Body of pancreas (tissue), 4 donors: ENCODE results near the gene NOD2. TPM values are rescaled to one million over a fixed set of nuclear protein-coding genes. Genes with fewer than 3 reads are reported as not detected.

Experiments
- ATAC-seq: fragments of 150-250 bp; one replicate; pipeline ENCODE4 v1.9.1; 2016
- DNase-seq, 4 donors: peaks; one replicate each; pipeline ENCODE4 v3.0.0-alpha.2; 2019
- H3K27ac ChIP-seq, 4 donors: fragments of 200-600 bp; sonication (generic); 1 replicate in 3 of 4; 2 replicates in 1 of 4; pipeline versions ENCODE4 v1.5.1 to v1.6.1; 2016 to 2019; ENCODE audit warnings: mild to moderate bottlenecking in 1 of 4, mixed read lengths in 1 of 4, moderate library complexity in 1 of 4
- H3K27me3 ChIP-seq, 2 donors: fragments of 200-600 bp; sonication (generic); one replicate each; pipeline ENCODE4 v1.6.0; 2016; ENCODE audit warnings: mild to moderate bottlenecking in 1 of 2
- H3K36me3 ChIP-seq, 2 donors: fragments of 200-600 bp; sonication (generic); replicated peaks in 1 of 2; 2 replicates each; pipeline ENCODE4 v1.5.1; 2016; ENCODE audit warnings: low read depth in 2 of 2; ENCODE audit not compliant: insufficient read depth in 1 of 2
- H3K4me1 ChIP-seq: fragments of 200-600 bp; sonication (generic); one replicate; pipeline ENCODE4 v1.6.0; 2016
- H3K4me3 ChIP-seq, 2 donors: fragments of 200-600 bp; sonication (generic); 1 replicate in 1 of 2; 2 replicates in 1 of 2; pipeline ENCODE4 v1.5.1; 2016 to 2019
- H3K9me3 ChIP-seq, 3 donors: fragments of 200-600 bp; sonication (generic); 1 replicate in 2 of 3; 2 replicates in 1 of 3; pipeline ENCODE4 v1.5.1; 2016
- POLR2A ChIP-seq, 3 donors: fragments of 450-650 bp; IDR thresholded peaks; one replicate each; pipeline ENCODE4 v1.6.1; 2016; ENCODE audit warnings: antibody characterized with exemption in 3 of 3, mild to moderate bottlenecking in 2 of 3
- WGBS, 2 donors: methylation state at CpG; one replicate each; pipeline ENCODE4 v1.1.5; 2017; 5-methylcytosine and 5-hydroxymethylcytosine counted together
- intact Hi-C: fragments of 100-400 bp; cut with DNase I; formaldehyde crosslinking; loops from one replicate; pipeline ENCODE4 v1.15.1; 2023
- total RNA-seq, 2 donors: library from RNA; depleted of rRNA; stranded (reverse); fragments of >200 nt; gene quantifications; one replicate each; pipeline ENCODE4 v1.1.0, GENCODE V29; 2016
- TF ChIP-seq, protein P1 (sequence below), 7 experiments: fragments of 450-650 bp in 4 of 7; fragments of 200-600 bp in 3 of 7; sonication (generic) in 3 of 7; IDR thresholded peaks; one replicate each; pipeline ENCODE4 v1.5.1; 2016 to 2019; ENCODE audit warnings: antibody characterized with exemption in 7 of 7

The NOD2 gene
- total RNA-seq, 2 donors from 2014 or later: 0.33 to 1.8 TPM

DNA sequence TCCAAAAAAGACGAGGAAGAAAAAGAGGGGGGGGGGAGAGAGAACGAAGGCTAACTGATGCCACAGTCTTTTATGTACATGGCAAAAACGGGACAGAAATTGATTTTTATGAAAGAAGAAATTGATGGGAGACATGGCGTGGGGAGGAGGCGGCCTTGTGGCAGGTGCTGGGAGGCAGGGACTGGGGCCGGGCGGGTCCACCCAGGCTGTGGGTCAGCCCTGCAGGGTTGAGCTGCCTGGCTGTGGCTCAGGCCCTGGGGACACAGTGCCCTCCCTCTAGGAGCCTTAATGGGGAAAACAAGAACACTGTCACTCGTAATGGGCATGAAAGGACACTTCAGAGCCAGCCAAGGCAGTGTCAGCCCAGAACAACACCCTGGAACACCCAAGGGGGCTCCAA lies 47.1 kb upstream of the NOD2 start:
- ATAC-seq (no peak), DNase-seq (no peak)
- Histone ChIP-seq H3K4me3 (no peak overlapping the region), H3K27ac (no peak overlapping the region), H3K27me3 (no peaks in the 10 kb centered on the region), H3K4me1 (no peaks in the 10 kb centered on the region), H3K9me3 (no peaks in the 10 kb centered on the region), H3K36me3 (no peaks in the 10 kb centered on the region)
- intact Hi-C loops: no loop called here
- 62 to 67% methylated on average over 8 of the region's 8 CpGs for WGBS, 2 donors
- no peak for TF ChIP-seq POLR2A (IDR thresholded peaks at IDR 0.05)
- TF ChIP-seq, protein P1, sequence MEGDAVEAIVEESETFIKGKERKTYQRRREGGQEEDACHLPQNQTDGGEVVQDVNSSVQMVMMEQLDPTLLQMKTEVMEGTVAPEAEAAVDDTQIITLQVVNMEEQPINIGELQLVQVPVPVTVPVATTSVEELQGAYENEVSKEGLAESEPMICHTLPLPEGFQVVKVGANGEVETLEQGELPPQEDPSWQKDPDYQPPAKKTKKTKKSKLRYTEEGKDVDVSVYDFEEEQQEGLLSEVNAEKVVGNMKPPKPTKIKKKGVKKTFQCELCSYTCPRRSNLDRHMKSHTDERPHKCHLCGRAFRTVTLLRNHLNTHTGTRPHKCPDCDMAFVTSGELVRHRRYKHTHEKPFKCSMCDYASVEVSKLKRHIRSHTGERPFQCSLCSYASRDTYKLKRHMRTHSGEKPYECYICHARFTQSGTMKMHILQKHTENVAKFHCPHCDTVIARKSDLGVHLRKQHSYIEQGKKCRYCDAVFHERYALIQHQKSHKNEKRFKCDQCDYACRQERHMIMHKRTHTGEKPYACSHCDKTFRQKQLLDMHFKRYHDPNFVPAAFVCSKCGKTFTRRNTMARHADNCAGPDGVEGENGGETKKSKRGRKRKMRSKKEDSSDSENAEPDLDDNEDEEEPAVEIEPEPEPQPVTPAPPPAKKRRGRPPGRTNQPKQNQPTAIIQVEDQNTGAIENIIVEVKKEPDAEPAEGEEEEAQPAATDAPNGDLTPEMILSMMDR (IDR thresholded peaks at IDR 0.05): no peak

DNA sequence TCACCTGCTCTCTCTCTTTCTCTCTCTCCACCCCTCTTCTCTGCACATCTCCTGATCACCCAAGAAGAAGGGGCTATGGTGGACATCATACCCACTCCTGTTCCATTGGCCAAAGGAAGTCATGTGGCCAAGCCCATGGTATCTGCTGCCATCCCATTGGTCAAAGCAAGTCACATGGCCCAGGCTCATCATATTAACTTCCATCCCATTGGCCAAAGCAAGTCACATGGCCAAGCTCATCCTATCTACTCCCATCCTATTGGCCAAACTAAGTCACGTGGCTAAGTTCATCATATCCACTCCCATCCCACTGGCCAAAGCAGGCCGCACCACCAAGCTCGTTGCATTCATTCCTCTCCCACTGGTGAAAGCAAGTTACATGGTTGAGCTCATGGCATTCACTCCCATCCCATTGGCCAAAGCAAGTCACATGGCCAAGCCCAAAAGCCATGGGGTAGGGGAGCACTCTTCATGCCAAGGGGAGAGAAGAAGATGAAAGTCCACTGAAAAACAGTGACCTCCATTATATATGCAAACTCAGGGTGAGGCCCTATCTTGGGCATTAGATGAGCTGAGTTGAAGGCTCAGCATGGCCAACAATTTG lies 41.5 kb upstream of the NOD2 start:
- DNase-seq (no peak), ATAC-seq (no peak)
- 94% methylated on average over 3 of the region's 3 CpGs for WGBS, 2 donors

DNA sequence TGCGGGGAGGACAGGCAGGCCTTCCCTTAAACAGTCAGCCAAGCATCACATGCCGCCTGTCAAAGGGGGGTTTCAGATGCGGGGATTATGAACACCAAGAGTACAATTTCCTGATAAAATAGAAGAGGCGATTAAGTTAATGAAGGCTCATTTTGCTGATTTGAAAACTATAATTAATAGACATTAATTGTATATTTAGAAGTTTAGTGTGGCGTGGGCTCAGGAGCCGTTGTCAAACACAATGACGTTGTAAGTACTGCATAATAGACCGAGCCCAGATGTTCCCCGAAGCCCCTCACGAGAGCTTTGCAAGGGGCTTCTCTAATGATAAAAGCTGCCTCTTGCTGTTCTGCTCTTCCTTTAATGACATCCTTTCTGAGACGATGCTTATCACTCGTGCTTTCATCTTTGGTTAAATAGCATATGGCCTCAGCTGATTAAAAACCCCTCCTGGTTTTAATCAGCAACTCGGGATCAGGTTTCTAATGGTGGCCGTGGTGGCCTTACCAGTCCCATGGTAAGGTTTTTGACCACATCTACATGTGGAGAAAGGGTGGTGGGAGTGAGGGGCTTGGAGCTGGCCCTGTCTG lies 40.5 kb upstream of the NOD2 start:
- 75 to 79% methylated on average over 14 of the region's 14 CpGs for WGBS, 2 donors
- DNase-seq (no peak), ATAC-seq (no peak)
- no peak overlapping the region for H3K27ac ChIP-seq
- H3K4me1 ChIP-seq: peaks cover 46% of the 10 kb centered on the region
- TF ChIP-seq, protein P1 (IDR thresholded peaks at IDR 0.05): no peak
- no peak for TF ChIP-seq POLR2A (IDR thresholded peaks at IDR 0.05)
- H3K9me3 ChIP-seq: no peaks in the 10 kb centered on the region
- intact Hi-C loops: no loop called here
- no peaks in the 10 kb centered on the region for H3K27me3 ChIP-seq
- H3K36me3 ChIP-seq: no peaks in the 10 kb centered on the region
- H3K4me3 ChIP-seq: no peak overlapping the region

More for the DNA sequence above, 41.5 kb upstream of the NOD2 start:
- intact Hi-C loops: no loop called here
- no peak overlapping the region for H3K27ac ChIP-seq
- TF ChIP-seq, protein P1 (IDR thresholded peaks at IDR 0.05): no peak
- no peak for TF ChIP-seq POLR2A (IDR thresholded peaks at IDR 0.05)
- H3K9me3 ChIP-seq: no peaks in the 10 kb centered on the region
- no peaks in the 10 kb centered on the region for H3K27me3 ChIP-seq
- no peaks in the 10 kb centered on the region for H3K36me3 ChIP-seq
- H3K4me1 ChIP-seq: peaks cover 39% of the 10 kb centered on the region
- no peak overlapping the region for H3K4me3 ChIP-seq

DNA sequence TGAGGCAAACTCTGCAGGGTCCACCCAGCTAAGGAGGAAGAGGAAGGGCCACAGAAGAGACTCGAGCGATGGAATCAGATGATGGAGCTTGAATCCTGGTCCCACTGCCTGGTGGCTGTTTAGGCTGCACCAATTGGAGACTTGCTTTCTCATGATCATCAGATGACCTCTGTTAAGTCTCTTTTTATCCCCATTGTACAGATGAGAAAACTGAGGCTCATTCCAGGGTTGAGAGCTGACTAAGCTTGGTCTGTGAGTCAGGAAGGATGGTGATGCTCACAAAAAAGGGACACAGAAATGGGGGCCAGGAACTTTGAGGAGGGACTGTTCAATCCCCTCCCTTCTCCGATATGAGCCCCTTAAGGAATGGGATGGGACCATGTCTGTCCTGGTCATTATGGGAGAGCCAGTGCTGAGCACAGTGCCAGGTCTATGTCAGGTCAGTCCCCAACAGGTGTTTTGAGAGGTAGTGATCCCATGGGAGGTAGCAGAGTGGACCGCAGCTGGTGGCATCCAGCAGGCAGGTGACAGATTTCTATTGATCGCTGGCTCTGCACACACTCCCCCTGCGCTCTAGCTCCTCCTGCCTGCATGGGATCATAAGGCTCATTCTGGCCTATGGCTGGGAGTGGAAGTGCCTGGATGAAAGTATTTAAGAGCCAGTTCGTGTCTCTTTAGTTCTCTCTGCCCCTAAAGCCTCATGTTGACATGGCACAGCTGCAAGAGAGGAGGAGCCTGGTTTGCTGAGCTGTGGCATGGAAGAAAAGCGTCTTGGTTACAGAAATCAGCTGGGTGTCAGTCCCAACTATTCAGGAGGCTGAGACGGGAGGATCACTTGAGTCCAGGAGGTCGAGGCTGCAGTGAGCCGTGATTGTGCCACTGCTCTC lies 39.5 kb upstream of the NOD2 start:
- ATAC-seq (peak; percentile 85), DNase-seq (peak; percentile 92 to 97 (median 95))
- Histone ChIP-seq H3K9me3 (no peaks in the 10 kb centered on the region), H3K27me3 (no peaks in the 10 kb centered on the region), H3K4me3 (no peak overlapping the region), H3K36me3 (no peaks in the 10 kb centered on the region), H3K4me1 (peaks cover 54% of the 10 kb centered on the region), H3K27ac (peak overlapping the region; percentile 45 to 82 (median 68))
- peak in 2 of 3 donors; percentile 70 to 72 for TF ChIP-seq POLR2A (IDR thresholded peaks at IDR 0.05)
- TF ChIP-seq, protein P1 (IDR thresholded peaks at IDR 0.05): peak in 4 of 7 experiments; percentile 29 to 56 (median 40)
- intact Hi-C loops: no loop called here
- WGBS, 2 donors: 39 to 42% methylated on average over 8 to 11 of the region's 11 CpGs
